AG08395 (cell line): Measurements from ENCODE around the gene CTDP1.

Source experiments
- DNase-seq: peaks from one replicate; pipeline ENCODE4 v3.0.0; 2012; ENCODE audit warnings: mixed read lengths, low spot score

The CTDP1 gene

GRCh38 chr18:79763407-79763806 lies 83.8 kb downstream of the CTDP1 start:
- no peak for DNase-seq

GRCh38 chr18:79764131-79764530 lies 84.5 kb downstream of the CTDP1 start:
- no peak for DNase-seq

GRCh38 chr18:79765491-79766245 lies 86.1 kb downstream of the CTDP1 start:
- peak; percentile 79 for DNase-seq

DNA sequence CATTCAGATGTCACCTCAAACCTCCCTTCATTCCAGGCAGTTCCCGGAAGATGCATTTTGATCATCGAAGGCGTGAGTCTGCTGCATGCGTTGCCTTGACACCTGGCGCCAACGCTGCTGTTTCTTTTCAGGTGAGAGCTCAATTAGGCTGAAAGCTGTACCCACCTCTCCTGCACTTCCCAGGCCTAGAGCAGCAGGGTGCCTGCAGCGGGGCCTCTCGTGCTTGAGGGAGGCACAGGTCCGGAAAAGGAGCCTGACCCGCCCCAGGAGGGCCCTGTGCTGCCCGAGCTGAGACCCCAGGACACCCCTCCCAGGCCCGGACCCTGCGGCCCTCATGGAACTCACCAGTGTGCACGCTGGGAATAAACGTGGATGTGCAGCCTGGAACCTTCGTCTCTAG lies 86.7 kb downstream of the CTDP1 start:
- DNase-seq = no peak

GRCh38 chr18:79768745-79769144 lies 89.1 kb downstream of the CTDP1 start:
- DNase-seq = no peak

DNA sequence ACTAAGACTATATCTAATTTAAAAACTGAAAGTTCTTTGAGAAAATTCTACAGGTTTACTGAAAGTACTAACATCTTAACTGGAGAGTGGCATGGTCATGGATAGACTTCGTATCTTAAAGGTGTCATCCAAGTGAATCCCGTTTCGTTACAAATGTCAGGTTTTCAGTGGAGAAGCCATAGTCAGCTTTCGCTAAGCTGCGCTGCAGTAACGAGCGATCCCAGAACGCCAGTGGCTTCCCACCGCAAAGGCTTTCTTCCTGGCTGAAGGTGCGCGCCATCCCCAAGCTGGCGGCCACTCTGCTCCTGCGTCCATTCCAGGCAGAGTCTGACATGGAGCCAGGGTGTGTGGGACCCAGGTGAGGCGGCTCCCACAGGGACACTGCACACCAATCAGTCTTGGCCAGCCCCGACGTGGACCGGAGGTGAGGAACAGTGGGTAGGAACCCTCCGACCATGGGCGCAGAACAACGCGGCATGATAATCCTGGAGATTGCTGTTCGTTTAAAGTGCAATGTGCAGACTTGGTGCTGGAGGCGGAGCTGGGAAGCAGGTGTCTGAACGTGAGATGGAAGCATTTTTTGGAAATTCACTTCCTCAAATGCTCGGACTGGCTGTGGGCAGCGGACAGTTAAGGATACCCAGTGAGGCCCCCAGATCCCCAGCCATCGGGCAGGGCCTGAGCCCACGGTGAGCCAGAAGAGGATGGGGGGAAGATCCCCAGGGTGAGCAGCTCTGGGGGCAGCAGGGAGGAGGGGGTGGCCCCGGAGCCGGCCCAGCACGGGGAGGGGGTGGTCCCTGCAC lies 90.3 kb downstream of the CTDP1 start:
- DNase-seq = no peak

GRCh38 chr18:79770501-79770815 lies 90.9 kb downstream of the CTDP1 start:
- no peak for DNase-seq

DNA sequence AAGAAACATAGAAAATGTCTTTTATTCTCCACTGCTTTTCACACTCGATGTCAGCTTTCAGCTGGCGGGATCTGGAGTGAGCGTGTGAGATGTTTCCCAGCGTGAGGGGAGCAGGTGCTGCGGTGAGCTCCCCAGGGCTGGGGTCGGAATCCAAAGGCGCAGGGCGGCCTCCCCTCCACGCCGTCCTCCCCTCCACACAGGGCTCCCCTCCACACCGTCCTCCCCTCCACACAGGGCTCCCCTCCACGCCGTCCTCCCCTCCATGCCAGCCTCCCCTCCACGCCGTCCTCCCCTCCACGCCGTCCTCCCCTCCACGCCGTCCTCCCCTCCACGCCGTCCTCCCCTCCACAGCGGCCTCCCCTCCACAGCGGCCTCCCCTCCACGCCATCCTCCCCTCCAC lies 91.2 kb downstream of the CTDP1 start:
- DNase-seq = no peak

DNA sequence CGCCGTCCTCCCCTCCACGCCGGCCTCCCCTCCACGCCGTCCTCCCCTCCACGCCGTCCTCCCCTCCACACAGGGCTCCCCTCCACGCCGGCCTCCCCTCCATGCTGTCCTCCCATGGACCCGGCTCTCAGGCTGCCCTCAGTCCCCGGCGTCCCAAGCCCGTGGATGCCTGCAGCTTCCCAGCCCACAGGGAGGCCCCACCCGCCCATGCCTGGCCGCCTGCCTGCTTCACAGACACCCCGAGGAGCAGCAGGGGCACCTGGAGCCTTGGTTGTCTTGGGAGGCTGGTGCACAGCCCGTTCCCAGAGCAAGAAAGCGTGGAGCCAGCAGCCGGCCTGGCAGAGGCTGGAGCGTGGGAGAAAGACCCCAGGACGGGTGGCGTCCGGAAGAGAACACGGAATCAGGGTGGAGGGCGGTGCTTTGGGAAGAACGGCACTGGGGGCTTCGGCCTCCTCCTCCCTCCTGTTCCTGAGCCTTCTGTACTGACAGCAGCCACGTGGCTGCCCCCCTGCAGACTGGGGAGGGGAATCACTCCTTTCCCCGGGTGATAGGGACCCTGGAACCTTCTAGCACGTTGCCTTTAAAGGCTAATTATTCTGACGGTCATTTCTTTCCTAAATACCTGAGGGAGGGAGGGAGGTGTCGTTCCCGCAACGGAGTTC lies 92.0 kb downstream of the CTDP1 start:
- no peak for DNase-seq

DNA sequence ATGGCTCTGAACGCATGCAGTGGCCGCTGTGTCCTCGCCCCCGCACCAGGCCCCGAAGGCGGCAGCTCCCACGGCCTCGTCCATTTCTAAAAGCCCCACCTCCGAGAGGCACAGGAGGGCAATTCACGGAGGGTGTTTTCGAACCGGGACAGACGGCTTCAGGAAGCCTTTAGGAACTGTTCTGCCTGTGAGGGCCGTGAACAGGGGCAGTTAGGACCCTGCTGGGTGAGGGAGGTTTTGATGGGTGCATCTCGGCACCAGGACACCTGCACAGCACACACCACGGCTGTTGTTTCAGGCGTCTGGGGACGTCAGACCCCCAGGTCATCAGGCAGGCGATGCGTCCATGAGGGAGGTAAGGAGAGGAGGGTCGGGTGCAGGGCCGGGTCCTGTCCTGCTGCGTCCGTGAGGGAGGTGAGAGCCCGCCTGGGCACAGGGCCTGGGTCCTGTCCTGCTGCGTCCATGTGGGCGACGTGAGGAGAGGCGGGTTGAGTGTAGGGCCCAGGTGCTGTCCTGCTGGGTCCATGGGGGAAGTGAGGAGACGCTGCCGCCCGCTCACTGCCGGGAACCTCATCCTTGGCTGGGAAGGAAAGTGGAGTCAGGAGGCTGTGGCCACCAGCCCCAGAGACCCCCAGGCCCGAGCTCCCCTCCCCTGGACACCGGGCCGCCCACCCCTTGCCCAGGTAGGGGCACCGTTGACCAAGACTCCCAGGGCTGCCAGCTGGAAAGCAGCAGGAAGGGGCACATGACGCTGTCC lies 92.7 kb downstream of the CTDP1 start:
- no peak for DNase-seq

GRCh38 chr18:79772865-79773696 lies 93.5 kb downstream of the CTDP1 start:
- DNase-seq = no peak

- DNase-seq = no peak
These were observed 94.5 kb downstream of the CTDP1 start for GRCh38 chr18:79774111-79774510.

- no peak for DNase-seq
These were observed 96.0 kb downstream of the CTDP1 start for GRCh38 chr18:79775441-79776221.

DNA sequence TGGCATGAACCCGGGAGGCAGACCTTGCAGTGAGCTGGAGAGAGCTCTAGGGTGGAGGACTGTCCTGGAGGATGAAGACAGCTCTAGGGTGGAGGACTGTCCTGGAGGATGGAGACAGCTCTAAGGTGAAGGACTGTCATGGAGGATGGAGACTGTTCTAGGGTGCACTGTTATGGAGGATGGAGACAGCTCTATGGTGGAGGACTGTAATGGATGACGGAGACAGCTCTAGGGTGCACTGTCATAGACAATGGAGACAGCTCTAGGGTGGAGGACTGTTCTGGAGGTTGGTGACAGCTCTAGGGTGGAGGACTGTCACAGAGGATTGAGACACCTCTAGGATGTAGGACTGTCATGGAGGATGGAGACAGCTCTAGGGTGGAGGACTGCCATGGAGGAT lies 97.1 kb downstream of the CTDP1 start:
- DNase-seq = no peak

DNA sequence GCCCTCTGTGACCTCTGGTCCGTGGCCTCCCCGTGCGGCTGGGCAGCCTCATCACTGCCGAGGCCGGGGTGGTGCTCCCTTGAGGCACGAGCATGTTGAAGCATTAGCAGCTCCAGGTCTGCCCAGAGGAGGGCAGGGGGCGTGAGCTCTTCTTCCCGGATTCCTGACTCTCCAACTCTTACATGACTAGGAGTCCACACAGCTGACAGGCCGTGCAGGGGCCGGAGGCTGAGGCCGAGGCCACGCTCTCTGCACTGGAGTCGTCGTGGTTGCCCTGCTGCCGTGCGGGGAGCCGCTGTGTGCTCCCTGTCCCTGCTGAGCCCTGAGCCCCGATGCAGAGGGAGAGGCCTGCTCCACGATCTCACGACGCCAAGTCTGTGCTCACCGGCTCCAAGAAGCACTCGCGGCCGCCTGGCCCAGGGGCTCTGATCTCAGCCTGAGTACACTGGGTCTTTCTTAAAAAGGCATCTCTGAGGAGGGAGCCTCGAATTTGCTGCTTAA lies 98.7 kb downstream of the CTDP1 start:
- no peak for DNase-seq

DNA sequence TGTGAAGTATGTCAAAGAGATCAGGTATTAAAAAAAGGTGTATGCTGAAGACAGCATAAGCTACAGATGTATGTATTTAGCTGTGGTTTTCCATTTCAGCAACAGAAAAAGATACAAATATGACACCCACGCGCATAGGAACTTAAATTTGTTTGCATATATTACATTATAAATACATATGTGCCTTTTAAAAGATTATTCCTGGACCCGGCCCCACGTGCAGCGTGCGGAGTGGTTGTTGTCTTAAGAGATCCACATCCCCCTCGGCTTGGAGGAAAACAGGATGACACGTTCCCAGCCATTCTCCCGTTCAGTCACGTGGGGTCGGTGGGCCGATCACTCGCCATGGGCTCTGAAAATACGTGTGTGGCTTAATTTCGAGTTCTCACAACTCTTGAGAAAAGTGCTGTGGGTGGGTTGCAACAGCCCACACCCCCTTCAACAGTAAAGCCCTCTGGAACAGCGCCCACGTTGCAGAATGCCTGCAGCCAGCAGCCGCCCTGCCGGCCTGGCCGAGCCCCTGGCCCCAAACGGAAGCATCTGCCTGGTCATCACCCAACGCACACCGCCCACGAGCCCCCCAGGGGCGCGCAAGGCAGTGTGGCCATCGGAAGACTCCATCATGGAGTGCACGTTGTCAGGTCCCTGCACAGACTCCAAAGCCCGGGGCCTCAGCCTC lies 99.6 kb downstream of the CTDP1 start:
- no peak for DNase-seq

DNA sequence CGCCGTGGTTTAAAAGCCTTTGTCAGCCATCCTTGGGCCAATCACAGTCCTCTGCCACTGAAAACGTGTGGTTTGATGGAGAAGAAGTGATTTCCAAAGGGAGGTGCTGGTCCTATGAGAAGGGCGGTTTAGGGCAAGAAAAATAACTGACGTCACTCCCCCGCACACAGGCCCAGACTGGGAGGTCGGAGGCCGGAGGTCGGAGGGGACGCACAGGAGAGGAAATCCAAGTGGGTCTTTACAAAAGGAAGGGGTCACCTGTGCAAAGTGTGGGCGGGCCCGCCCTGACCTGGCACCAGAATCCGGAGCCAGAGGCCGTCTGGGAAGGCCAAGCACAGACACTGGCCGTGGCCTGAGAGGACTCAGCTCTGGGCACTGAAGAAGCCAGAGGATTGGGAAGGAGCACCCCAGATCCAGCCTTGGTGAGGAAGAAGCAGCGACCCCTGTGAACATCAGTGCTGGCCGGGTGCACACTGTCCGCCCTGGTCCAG lies 100.1 kb downstream of the CTDP1 start:
- DNase-seq = no peak

GRCh38 chr18:79780547-79780946 lies 100.9 kb downstream of the CTDP1 start:
- DNase-seq = no peak

DNA sequence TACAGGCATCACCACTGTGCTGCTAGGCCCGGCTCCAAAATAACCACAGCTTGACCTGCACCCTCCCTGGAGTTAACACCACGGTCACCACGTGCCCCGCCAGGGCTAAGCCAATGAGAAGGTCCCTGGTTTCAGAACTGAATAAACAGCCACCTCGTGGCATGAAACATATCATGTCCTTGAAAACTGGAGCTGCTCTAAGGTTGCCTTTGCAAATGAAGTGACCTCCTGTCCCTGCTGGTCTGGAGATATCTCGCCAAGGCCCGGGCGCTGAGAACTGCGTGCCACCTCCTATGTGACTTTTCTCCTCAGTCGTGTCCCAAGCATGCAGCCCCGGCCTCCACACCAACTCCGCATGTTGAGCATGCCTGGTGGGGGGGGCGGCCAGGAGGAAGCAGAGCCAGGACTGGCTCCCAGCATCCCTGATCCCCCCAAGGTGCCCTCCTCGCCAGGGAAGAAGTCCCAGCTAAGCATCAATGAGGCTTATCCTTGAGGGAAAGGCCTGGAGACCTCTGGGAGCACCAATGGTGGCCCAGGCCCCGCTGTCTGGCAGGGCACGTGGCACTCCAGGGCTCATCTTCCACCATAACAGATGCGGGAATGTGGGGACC lies 101.8 kb downstream of the CTDP1 start:
- DNase-seq = no peak
